Stimulated activated naive B cell treated with anti-CD40 and anti-IgM and Interleukin-4, amounts not matched to agents 10 μg/mL and 1 μg/mL and 100 μg/mL, for 72 hours (primary cell): ENCODE results near the gene IGF1.

Source experiments
- ATAC-seq, 2 donors: fragments of 150-1000 bp; cut with Tn5 transposase; replicated peaks; 2 replicates each; pipeline ENCODE4 v1.10.0; 2021; ENCODE audit warnings: moderate library complexity in 1 of 2
- DNase-seq: peaks from one replicate; pipeline ENCODE4 v3.0.0; 2021
- H3K27ac Mint-ChIP-seq: one replicate; pipeline ENCODE4 v1.8.0; 2022; ENCODE audit warnings: mild to moderate bottlenecking, mixed read lengths
- H3K27me3 Mint-ChIP-seq, 2 donors: one replicate each; pipeline ENCODE4 v1.8.0; 2022; ENCODE audit warnings: mixed read lengths in 2 of 2
- H3K36me3 Mint-ChIP-seq, 2 donors: one replicate each; pipeline ENCODE4 v1.8.0; 2022; ENCODE audit warnings: mixed read lengths in 2 of 2, mild to moderate bottlenecking in 1 of 2
- H3K4me1 Mint-ChIP-seq, 2 donors: one replicate each; pipeline ENCODE4 v1.8.0; 2022; ENCODE audit warnings: mixed read lengths in 2 of 2, mild to moderate bottlenecking in 1 of 2
- H3K4me3 Mint-ChIP-seq, 2 donors: one replicate each; pipeline ENCODE4 v1.8.0; 2022; ENCODE audit warnings: mild to moderate bottlenecking in 2 of 2, mixed read lengths in 2 of 2, moderate library complexity in 1 of 2
- H3K9me3 Mint-ChIP-seq, 2 donors: one replicate each; pipeline ENCODE4 v1.8.0; 2022; ENCODE audit warnings: mixed read lengths in 2 of 2, mild to moderate bottlenecking in 1 of 2

The IGF1 gene

DNA sequence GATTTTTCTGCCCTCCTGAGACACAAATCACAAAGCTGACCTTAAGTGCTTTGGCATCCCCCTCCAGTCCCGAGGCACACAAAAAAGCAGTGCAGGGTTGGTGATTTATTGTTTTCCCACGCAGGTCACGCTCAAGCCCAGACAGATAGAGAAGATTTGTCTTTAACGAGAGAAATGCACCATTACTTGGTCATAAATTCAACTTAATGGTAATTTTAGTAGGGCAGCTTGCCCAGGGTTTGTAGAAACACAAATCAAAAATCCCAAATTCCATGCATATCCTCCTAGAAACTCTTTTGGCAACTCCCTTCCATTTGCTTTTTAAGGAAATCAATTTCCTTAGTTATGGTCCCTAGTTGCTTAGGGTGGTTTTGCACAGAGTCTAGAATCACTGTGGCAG, 132.6 kb downstream of the IGF1 start:
- Mint-ChIP-seq H3K4me1 (no peaks in the 10 kb centered on the region), H3K9me3 (peaks cover 14 to 17% of the 10 kb centered on the region in 2 donors), H3K4me3 (no peak overlapping the region), H3K27ac (no peak overlapping the region), H3K36me3 (peaks cover 0 to 1% of the 10 kb centered on the region in 2 donors), H3K27me3 (peaks cover 7 to 15% of the 10 kb centered on the region in 2 donors)
- ATAC-seq (no peak), DNase-seq (no peak)
